GM12878 (cell line): ENCODE data around the gene FAP. TPM values are rescaled to one million over a fixed set of nuclear protein-coding genes. Genes with fewer than 3 reads are reported as not detected.

Source experiments
- ATF7 ChIP-seq: fragments of 450-650 bp; IDR thresholded peaks from 2 replicates; pipeline ENCODE4 v1.6.1; 2016; ENCODE audit warnings: low read depth, mild to moderate bottlenecking
- DPF2 ChIP-seq: fragments of 450-650 bp; IDR thresholded peaks from 2 replicates; pipeline ENCODE4 v1.6.1; 2017; ENCODE audit warnings: mild to moderate bottlenecking
- HDAC6 ChIP-seq: fragments of 200-600 bp; sonication (generic); IDR thresholded peaks from one replicate; pipeline ENCODE4 v1.8.0; 2017; ENCODE audit warnings: antibody characterized with exemption; ENCODE audit not compliant: unreplicated experiment
- MEF2B ChIP-seq: fragments of 450-650 bp; IDR thresholded peaks from 2 replicates; pipeline ENCODE4 v1.6.1; 2018; ENCODE audit warnings: mild to moderate bottlenecking, moderate library complexity; ENCODE audit not compliant: partially characterized antibody, poor library complexity, severe bottlenecking
- RCOR1 ChIP-seq: conservative IDR thresholded peaks from 2 replicates; pipeline ENCODE4 v1.6.1; 2012; ENCODE audit warnings: low read depth, low read length, improper control_type of control experiment
- polyA plus RNA-seq, 11 experiments: library from polyadenylated mRNA; depleted of rRNA in 4 of 11; unstranded in 6 of 11; stranded (reverse) in 5 of 11; fragments of >200 nt; fragmentation: Nextera tagmentation in 4 of 11; fragmentation: Illumina TruSeq in 1 of 11; extraction: Ambion mirVana in 4 of 11; extraction: Trizol in 1 of 11; gene quantifications; 1 replicate in 1 of 11; 2 replicates in 10 of 11; pipeline versions ENCODE4 v1.2.1 to v1.2.3, GENCODE V29; 2011 to 2016; ENCODE audit warnings: inconsistent platforms in 2 of 11, missing spikeins in 2 of 11, low read depth in 1 of 11
- total RNA-seq, 4 experiments: library from RNA; depleted of rRNA in 3 of 4; stranded (reverse); fragments of >200 nt in 3 of 4; fragmentation: Illumina TruSeq in 1 of 4; extraction: Trizol in 1 of 4; gene quantifications; 2 replicates each; pipeline versions ENCODE4 v1.2.1 to v1.2.3, GENCODE V29; 2013 to 2021
- TF ChIP-seq, protein P1 (sequence below): fragments of 450-650 bp; formaldehyde crosslinking; IDR thresholded peaks from 2 replicates; pipeline ENCODE4 v1.4.0; 2020; ENCODE audit warnings: mild to moderate bottlenecking, moderate library complexity
- TF ChIP-seq, protein P2 (sequence below): fragments of 450-650 bp; IDR thresholded peaks from 2 replicates; pipeline ENCODE4 v1.6.1; 2017; ENCODE audit warnings: low read depth, mild to moderate bottlenecking, moderate library complexity

The FAP gene
- total and polyA plus RNA-seq, 10 of the 15 experiments (the other 5 are each of a cell fraction or from before 2014, with no cell fraction given): 0.16 TPM; not detected in 9

DNA sequence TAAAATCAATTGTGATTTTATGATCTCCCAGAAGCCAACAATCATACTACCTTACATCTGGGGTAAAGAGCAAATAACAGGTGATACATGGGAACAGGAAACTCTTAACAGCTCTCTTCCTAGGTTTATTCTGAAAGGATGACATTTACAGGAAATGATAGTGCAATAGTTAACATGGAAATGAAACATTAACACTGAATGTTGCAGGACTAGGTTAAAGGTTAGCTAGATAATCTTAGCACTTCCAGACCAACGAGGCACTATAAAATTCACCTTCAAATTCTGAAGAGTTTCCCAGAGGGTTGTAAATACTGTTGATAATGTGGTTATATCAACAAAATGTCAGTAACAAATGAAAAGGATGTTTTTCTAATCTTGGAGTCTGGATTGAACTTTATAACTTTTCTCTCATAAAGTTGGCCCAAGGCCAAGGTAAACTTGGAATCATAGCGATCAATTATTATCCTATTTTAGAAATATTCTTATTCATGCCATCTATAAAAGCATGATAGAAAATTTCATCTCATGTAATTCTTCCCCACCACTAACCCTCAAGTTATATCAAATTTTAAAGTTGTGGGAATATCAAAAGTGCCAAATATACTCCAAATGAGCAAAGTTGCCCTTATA, 58.3 kb downstream of the FAP start (continued):
- TF ChIP-seq, protein P1, sequence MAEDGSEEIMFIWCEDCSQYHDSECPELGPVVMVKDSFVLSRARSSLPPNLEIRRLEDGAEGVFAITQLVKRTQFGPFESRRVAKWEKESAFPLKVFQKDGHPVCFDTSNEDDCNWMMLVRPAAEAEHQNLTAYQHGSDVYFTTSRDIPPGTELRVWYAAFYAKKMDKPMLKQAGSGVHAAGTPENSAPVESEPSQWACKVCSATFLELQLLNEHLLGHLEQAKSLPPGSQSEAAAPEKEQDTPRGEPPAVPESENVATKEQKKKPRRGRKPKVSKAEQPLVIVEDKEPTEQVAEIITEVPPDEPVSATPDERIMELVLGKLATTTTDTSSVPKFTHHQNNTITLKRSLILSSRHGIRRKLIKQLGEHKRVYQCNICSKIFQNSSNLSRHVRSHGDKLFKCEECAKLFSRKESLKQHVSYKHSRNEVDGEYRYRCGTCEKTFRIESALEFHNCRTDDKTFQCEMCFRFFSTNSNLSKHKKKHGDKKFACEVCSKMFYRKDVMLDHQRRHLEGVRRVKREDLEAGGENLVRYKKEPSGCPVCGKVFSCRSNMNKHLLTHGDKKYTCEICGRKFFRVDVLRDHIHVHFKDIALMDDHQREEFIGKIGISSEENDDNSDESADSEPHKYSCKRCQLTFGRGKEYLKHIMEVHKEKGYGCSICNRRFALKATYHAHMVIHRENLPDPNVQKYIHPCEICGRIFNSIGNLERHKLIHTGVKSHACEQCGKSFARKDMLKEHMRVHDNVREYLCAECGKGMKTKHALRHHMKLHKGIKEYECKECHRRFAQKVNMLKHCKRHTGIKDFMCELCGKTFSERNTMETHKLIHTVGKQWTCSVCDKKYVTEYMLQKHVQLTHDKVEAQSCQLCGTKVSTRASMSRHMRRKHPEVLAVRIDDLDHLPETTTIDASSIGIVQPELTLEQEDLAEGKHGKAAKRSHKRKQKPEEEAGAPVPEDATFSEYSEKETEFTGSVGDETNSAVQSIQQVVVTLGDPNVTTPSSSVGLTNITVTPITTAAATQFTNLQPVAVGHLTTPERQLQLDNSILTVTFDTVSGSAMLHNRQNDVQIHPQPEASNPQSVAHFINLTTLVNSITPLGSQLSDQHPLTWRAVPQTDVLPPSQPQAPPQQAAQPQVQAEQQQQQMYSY: no peak
- TF ChIP-seq ATF7 (no peak), RCOR1 (no peak), DPF2 (no peak), MEF2B (no peak), HDAC6 (no peak)
- TF ChIP-seq, protein P2, sequence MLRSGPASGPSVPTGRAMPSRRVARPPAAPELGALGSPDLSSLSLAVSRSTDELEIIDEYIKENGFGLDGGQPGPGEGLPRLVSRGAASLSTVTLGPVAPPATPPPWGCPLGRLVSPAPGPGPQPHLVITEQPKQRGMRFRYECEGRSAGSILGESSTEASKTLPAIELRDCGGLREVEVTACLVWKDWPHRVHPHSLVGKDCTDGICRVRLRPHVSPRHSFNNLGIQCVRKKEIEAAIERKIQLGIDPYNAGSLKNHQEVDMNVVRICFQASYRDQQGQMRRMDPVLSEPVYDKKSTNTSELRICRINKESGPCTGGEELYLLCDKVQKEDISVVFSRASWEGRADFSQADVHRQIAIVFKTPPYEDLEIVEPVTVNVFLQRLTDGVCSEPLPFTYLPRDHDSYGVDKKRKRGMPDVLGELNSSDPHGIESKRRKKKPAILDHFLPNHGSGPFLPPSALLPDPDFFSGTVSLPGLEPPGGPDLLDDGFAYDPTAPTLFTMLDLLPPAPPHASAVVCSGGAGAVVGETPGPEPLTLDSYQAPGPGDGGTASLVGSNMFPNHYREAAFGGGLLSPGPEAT: no peak
